Peyer's patch (tissue), 4 donors: ENCODE data around the gene UNC93B1.

Source experiments
- POLR2A ChIP-seq, 2 donors: fragments of 450-650 bp; IDR thresholded peaks; one replicate each; pipeline ENCODE4 v1.5.1; 2017; ENCODE audit warnings: antibody characterized with exemption in 2 of 2, mild to moderate bottlenecking in 2 of 2, moderate library complexity in 2 of 2
- TF ChIP-seq, protein P1 (sequence below), 6 experiments: fragments of 450-650 bp in 4 of 6; fragments of 200-600 bp in 2 of 6; sonication (generic) in 1 of 6; IDR thresholded peaks; one replicate each; pipeline ENCODE4 v1.5.1; 2017 to 2019; ENCODE audit warnings: antibody characterized with exemption in 6 of 6, mild to moderate bottlenecking in 3 of 6, moderate library complexity in 1 of 6

DNA sequence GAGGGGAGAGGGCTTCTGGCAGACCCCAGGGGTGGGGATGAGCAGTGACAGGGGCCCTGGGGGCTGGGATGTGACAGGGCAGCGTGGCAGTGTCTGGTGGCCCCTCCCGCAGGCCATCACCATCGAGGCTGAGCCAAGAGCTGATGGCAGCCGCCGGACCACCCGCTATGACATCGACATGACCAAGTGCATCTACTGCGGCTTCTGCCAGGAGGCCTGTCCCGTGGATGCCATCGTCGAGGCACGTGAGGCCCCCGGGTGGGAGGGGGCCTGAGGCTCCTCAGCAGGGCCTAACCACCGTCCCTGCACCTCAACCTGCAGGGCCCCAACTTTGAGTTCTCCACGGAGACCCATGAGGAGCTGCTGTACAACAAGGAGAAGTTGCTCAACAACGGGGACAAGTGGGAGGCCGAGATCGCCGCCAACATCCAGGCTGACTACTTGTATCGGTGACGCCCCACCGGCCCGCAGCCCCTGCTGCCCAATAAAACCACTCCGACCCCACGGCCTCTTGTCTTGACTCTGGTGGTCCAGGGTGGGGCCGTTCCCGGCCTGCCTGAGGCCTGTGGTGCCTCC lies 32.3 kb upstream of the UNC93B1 start:
- TF ChIP-seq, protein P1, sequence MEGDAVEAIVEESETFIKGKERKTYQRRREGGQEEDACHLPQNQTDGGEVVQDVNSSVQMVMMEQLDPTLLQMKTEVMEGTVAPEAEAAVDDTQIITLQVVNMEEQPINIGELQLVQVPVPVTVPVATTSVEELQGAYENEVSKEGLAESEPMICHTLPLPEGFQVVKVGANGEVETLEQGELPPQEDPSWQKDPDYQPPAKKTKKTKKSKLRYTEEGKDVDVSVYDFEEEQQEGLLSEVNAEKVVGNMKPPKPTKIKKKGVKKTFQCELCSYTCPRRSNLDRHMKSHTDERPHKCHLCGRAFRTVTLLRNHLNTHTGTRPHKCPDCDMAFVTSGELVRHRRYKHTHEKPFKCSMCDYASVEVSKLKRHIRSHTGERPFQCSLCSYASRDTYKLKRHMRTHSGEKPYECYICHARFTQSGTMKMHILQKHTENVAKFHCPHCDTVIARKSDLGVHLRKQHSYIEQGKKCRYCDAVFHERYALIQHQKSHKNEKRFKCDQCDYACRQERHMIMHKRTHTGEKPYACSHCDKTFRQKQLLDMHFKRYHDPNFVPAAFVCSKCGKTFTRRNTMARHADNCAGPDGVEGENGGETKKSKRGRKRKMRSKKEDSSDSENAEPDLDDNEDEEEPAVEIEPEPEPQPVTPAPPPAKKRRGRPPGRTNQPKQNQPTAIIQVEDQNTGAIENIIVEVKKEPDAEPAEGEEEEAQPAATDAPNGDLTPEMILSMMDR (IDR thresholded peaks at IDR 0.05) = no peak
- no peak for TF ChIP-seq POLR2A (IDR thresholded peaks at IDR 0.05)
